ENCODE data around the gene CAPN10. TPM values are rescaled to one million over a fixed set of nuclear protein-coding genes. Genes with fewer than 3 reads are reported as not detected.
A peak's percentile ranks its signal among the peaks of the same experiment; 100 is the strongest.

CAPN10 gene
- total RNA-seq, 1 donor from 2014 or later: 31.2 TPM

- Histone ChIP-seq H3K4me3 (no peak overlapping the region), H3K27me3 (ENCODE audit: low read depth) (peaks cover 87% of the 10 kb centered on the region), H3K4me1 (no peaks in the 10 kb centered on the region), H3K36me3 (no peaks in the 10 kb centered on the region), H3K9me3 (replicated peaks) (no peaks in the 10 kb centered on the region), H3K27ac (replicated peaks) (no peak overlapping the region)
- TF ChIP-seq CTCF (IDR thresholded peaks at IDR 0.05; ENCODE audit: borderline replicate concordance): no peak
- intact Hi-C loops (cut with micrococcal nuclease): no loop called here
- DNase-seq: peak; percentile 6
Observed at GRCh38 chr2:240645801-240646175, 59.3 kb downstream of the CAPN10 start.

- TF ChIP-seq CTCF (IDR thresholded peaks at IDR 0.05; ENCODE audit: borderline replicate concordance): no peak
- no peaks in the 10 kb centered on the region for H3K9me3 ChIP-seq (replicated peaks)
- H3K4me1 ChIP-seq: no peaks in the 10 kb centered on the region
- intact Hi-C loops (cut with micrococcal nuclease): no loop called here
- no peak overlapping the region for H3K4me3 ChIP-seq
- H3K27me3 ChIP-seq (ENCODE audit: low read depth): peaks cover 92% of the 10 kb centered on the region
- H3K27ac ChIP-seq (replicated peaks): no peak overlapping the region
- peak; percentile 6 for DNase-seq
- H3K36me3 ChIP-seq: no peaks in the 10 kb centered on the region
Observed at GRCh38 chr2:240646176-240646899, 59.8 kb downstream of the CAPN10 start.

- intact Hi-C loops (cut with micrococcal nuclease): no loop called here
- DNase-seq: no peak
- H3K4me1 ChIP-seq: no peaks in the 10 kb centered on the region
- no peaks in the 10 kb centered on the region for H3K9me3 ChIP-seq (replicated peaks)
- H3K36me3 ChIP-seq: no peaks in the 10 kb centered on the region
- H3K27me3 ChIP-seq (ENCODE audit: low read depth): peaks cover 97% of the 10 kb centered on the region
- H3K27ac ChIP-seq (replicated peaks): no peak overlapping the region
- H3K4me3 ChIP-seq: no peak overlapping the region
- TF ChIP-seq CTCF (IDR thresholded peaks at IDR 0.05; ENCODE audit: borderline replicate concordance): no peak
Observed at GRCh38 chr2:240646900-240647502, 60.5 kb downstream of the CAPN10 start.

- intact Hi-C loops (cut with micrococcal nuclease): no loop called here
- Histone ChIP-seq H3K4me1 (no peaks in the 10 kb centered on the region), H3K27ac (replicated peaks) (no peak overlapping the region), H3K4me3 (no peak overlapping the region), H3K27me3 (ENCODE audit: low read depth) (peaks cover 97% of the 10 kb centered on the region), H3K9me3 (replicated peaks) (no peaks in the 10 kb centered on the region), H3K36me3 (no peaks in the 10 kb centered on the region)
- no peak for DNase-seq
- TF ChIP-seq CTCF (IDR thresholded peaks at IDR 0.05; ENCODE audit: borderline replicate concordance): no peak
Observed at GRCh38 chr2:240647503-240648154, 61.1 kb downstream of the CAPN10 start.

GRCh38 chr2:240648155-240648649 is 61.7 kb downstream of the CAPN10 start:
- peaks cover 97% of the 10 kb centered on the region for H3K27me3 ChIP-seq (ENCODE audit: low read depth)
- H3K9me3 ChIP-seq (replicated peaks): no peaks in the 10 kb centered on the region
- no peaks in the 10 kb centered on the region for H3K36me3 ChIP-seq
- no peak overlapping the region for H3K4me3 ChIP-seq
- H3K27ac ChIP-seq (replicated peaks): no peak overlapping the region
- no peaks in the 10 kb centered on the region for H3K4me1 ChIP-seq
- intact Hi-C loops (cut with micrococcal nuclease): no loop called here
- DNase-seq: no peak
- no peak for TF ChIP-seq CTCF (IDR thresholded peaks at IDR 0.05; ENCODE audit: borderline replicate concordance)

Other genes with a start within 250 kb of the CAPN10 start
- 187 TPM for gene GPC1, start 151.1 kb upstream of the CAPN10 start, total RNA-seq
- 4.0 TPM for gene ANKMY1, start 28.7 kb upstream of the CAPN10 start, total RNA-seq
- gene DUSP28, start 26.4 kb upstream of the CAPN10 start, total RNA-seq: 19.3 TPM
- 80.1 TPM for gene RNPEPL1, start 18.2 kb upstream of the CAPN10 start, total RNA-seq
- 1.3 TPM for gene GPR35, start 38.7 kb downstream of the CAPN10 start, total RNA-seq
- gene AQP12B, start 96.2 kb downstream of the CAPN10 start, total RNA-seq: not detected
- gene AQP12A, start 105.1 kb downstream of the CAPN10 start, total RNA-seq: not detected
- gene KIF1A, start 233.5 kb downstream of the CAPN10 start, total RNA-seq: 2.0 TPM